Muscle layer of duodenum (tissue), 2 donors: Measurements from ENCODE around the gene CPXM2.

Experiments used
- H3K27ac ChIP-seq: one replicate; pipeline ENCODE4 v1.7.0; 2013; ENCODE audit warnings: mild to moderate bottlenecking, low read length
- H3K27me3 ChIP-seq: one replicate; pipeline ENCODE4 v1.7.0; 2013; ENCODE audit warnings: low read depth, mild to moderate bottlenecking, control low read depth, low read length
- H3K36me3 ChIP-seq, 2 donors: one replicate each; pipeline ENCODE4 v1.7.0; 2013; ENCODE audit warnings: low read length in 2 of 2, control low read depth in 1 of 2, mild to moderate bottlenecking in 1 of 2; ENCODE audit not compliant: insufficient read depth in 2 of 2, control insufficient read depth in 1 of 2
- H3K4me1 ChIP-seq, 2 donors: one replicate each; pipeline ENCODE4 v1.7.0; 2013; ENCODE audit warnings: low read length in 2 of 2, mild to moderate bottlenecking in 2 of 2, control low read depth in 1 of 2, moderate library complexity in 1 of 2; ENCODE audit not compliant: insufficient read depth in 2 of 2, control insufficient read depth in 1 of 2
- H3K4me3 ChIP-seq, 2 donors: one replicate each; pipeline ENCODE4 v1.7.0; 2013; ENCODE audit warnings: low read length in 2 of 2, low read depth in 1 of 2, mild to moderate bottlenecking in 1 of 2
- H3K9me3 ChIP-seq, 2 donors: one replicate each; pipeline ENCODE4 v1.7.0; 2013; ENCODE audit warnings: low read length in 2 of 2, control low read depth in 1 of 2, mild to moderate bottlenecking in 1 of 2; ENCODE audit not compliant: control insufficient read depth in 1 of 2
- donor health status: healthy.

CPXM2 gene

GRCh38 chr10:123726836-123727235 is 164.8 kb downstream of the CPXM2 start:
- Histone ChIP-seq H3K36me3 (no peaks in the 10 kb centered on the region), H3K27ac (no peak overlapping the region), H3K27me3 (no peaks in the 10 kb centered on the region), H3K4me3 (no peak overlapping the region), H3K4me1 (no peaks in the 10 kb centered on the region), H3K9me3 (no peaks in the 10 kb centered on the region)

DNA sequence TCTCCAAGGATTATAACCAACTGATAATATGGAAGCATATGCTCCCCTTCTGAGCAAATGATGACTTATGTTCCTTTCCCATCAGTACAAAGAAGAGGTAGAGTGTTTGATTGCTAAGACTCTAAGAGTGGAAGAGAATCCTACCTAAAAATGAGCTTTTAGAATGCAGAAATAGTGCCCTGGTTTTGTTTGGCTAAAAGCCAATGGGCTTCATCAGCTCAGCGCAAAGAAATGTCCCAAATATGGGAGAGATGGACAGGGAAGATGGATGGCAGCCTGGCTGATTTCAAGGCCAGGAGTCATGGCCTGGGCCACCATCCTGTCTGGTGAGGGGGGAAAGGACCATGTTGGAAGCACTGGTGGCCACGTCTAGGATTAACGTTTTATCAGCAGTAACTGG is 165.2 kb downstream of the CPXM2 start:
- no peaks in the 10 kb centered on the region for H3K4me1 ChIP-seq
- H3K27me3 ChIP-seq: no peaks in the 10 kb centered on the region
- H3K36me3 ChIP-seq: no peaks in the 10 kb centered on the region
- H3K4me3 ChIP-seq: no peak overlapping the region
- no peaks in the 10 kb centered on the region for H3K9me3 ChIP-seq
- H3K27ac ChIP-seq: no peak overlapping the region

DNA sequence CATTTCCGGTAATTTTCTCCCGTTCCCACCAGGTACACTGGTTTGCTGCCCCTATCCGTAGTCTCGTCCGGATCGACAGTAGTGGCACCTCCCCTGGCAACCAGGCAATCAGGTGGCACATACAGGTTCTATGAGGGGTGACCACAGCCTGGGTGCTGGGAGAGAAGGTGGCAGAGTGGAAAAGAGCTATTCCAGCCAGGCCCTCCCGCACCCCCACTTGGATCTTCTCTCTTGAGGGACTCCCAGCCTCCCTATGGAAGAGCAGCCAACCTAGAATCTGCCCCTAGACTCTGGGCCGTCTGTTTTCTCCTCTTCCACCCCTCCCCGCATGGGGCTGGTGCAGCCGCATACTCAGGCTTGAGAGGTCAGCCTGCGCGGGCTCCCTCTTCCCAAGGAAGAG is 166.9 kb downstream of the CPXM2 start:
- no peaks in the 10 kb centered on the region for H3K9me3 ChIP-seq
- H3K27me3 ChIP-seq: no peaks in the 10 kb centered on the region
- no peak overlapping the region for H3K4me3 ChIP-seq
- no peaks in the 10 kb centered on the region for H3K36me3 ChIP-seq
- no peak overlapping the region for H3K27ac ChIP-seq
- no peaks in the 10 kb centered on the region for H3K4me1 ChIP-seq

DNA sequence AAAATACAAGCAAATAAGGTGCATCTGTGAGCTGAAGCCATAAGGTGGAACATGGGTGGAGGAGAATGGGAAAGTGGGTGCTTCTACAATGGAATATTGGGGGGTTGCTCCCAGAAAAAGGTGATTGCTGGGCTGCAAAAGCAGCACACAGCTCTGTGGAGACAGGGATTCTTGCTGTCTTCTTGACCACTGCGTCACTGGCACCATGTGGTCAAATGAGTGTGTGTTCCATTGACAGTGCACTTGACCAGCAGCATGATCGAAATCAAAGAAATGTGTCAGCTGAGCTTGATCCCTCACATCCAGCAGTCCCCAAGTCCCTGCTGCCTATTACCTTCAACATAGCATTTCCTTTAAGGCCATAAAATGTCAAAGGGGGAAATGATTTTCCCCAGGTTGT is 169.3 kb downstream of the CPXM2 start:
- Histone ChIP-seq H3K4me3 (no peak overlapping the region), H3K4me1 (no peaks in the 10 kb centered on the region), H3K27ac (no peak overlapping the region), H3K9me3 (peaks cover 0 to 5% of the 10 kb centered on the region in 2 donors), H3K36me3 (peaks cover 0 to 5% of the 10 kb centered on the region in 2 donors), H3K27me3 (no peaks in the 10 kb centered on the region)

DNA sequence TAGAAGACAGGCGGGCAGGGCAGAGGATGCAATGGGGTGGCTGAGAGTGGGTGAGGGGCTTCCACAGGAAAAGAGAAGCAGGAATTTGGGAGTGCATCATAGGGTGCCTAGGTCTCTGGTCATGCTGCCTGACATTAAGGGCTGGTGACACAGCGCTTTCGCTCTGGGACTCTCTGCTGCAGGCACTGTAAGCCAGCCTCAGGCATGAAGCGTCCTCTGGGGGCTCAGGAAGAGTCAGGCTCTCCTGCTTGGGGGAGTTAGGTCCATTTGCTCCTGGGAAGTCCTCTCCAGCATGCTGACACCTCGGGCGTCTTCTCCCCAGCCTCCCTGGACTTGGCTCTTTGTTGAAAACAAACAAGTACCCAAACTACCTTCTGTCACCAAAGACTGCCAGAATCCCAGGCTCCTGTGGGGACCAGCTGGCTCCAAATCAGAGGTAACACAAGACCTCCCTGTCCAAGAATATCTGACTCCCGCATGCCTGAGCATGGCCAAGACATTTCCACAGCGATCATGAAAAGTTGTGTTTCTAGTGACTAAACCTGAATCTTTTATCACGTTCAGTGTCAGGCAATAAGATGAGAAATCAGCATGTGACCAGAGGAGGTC is 170.1 kb downstream of the CPXM2 start:
- Histone ChIP-seq H3K27me3 (no peaks in the 10 kb centered on the region), H3K27ac (no peak overlapping the region), H3K9me3 (peaks cover 0 to 5% of the 10 kb centered on the region in 2 donors), H3K4me3 (no peak overlapping the region), H3K36me3 (peaks cover 0 to 5% of the 10 kb centered on the region in 2 donors), H3K4me1 (no peaks in the 10 kb centered on the region)

GRCh38 chr10:123720536-123720935 is 171.1 kb downstream of the CPXM2 start:
- Histone ChIP-seq H3K27ac (no peak overlapping the region), H3K27me3 (no peaks in the 10 kb centered on the region), H3K4me3 (no peak overlapping the region), H3K4me1 (no peaks in the 10 kb centered on the region), H3K9me3 (peaks cover 0 to 5% of the 10 kb centered on the region in 2 donors), H3K36me3 (peaks cover 0 to 5% of the 10 kb centered on the region in 2 donors)

- Histone ChIP-seq H3K27me3 (no peaks in the 10 kb centered on the region), H3K4me1 (no peaks in the 10 kb centered on the region), H3K27ac (no peak overlapping the region), H3K4me3 (no peak overlapping the region), H3K9me3 (peaks cover 0 to 5% of the 10 kb centered on the region in 2 donors), H3K36me3 (peaks cover 0 to 5% of the 10 kb centered on the region in 2 donors)
Measured at GRCh38 chr10:123718544-123719060, 173.0 kb downstream of the CPXM2 start.

GRCh38 chr10:123717336-123717735 is 174.3 kb downstream of the CPXM2 start:
- no peak overlapping the region for H3K4me3 ChIP-seq
- H3K4me1 ChIP-seq: no peaks in the 10 kb centered on the region
- peaks cover 0 to 5% of the 10 kb centered on the region in 2 donors for H3K9me3 ChIP-seq

GRCh38 chr10:123715546-123715945 is 176.1 kb downstream of the CPXM2 start:
- peaks cover 0 to 5% of the 10 kb centered on the region in 2 donors for H3K36me3 ChIP-seq
- H3K9me3 ChIP-seq: peaks cover 0 to 5% of the 10 kb centered on the region in 2 donors
- no peak overlapping the region for H3K4me3 ChIP-seq
- H3K4me1 ChIP-seq: no peaks in the 10 kb centered on the region
- H3K27ac ChIP-seq: no peak overlapping the region
- H3K27me3 ChIP-seq: no peaks in the 10 kb centered on the region

More at GRCh38 chr10:123717336-123717735, 174.3 kb downstream of the CPXM2 start:
- Histone ChIP-seq H3K27me3 (no peaks in the 10 kb centered on the region), H3K27ac (no peak overlapping the region), H3K36me3 (peaks cover 0 to 5% of the 10 kb centered on the region in 2 donors)

DNA sequence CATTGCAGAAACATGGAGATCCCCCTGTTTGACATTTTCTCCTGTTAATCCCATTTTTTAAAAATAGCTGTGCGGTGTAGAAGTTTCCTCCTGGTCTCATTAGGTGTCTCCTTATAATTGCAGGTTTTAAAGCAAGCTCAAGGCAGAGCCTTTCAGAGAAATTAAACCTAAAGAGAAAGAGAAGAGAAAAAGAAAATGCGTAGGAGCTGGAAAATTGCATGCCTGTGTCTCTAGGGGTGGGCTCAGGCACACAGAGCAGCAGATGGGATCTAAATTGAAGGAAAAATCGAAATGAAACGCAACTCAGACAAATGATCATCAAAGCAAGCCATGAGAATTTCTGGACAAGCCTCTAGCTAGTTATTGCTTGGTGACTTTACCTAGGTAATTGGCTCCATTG is 185.4 kb downstream of the CPXM2 start:
- H3K27me3 ChIP-seq: no peaks in the 10 kb centered on the region
- no peaks in the 10 kb centered on the region for H3K36me3 ChIP-seq
- H3K27ac ChIP-seq: no peak overlapping the region
- no peaks in the 10 kb centered on the region for H3K9me3 ChIP-seq
- H3K4me1 ChIP-seq: no peaks in the 10 kb centered on the region
- H3K4me3 ChIP-seq: no peak overlapping the region

GRCh38 chr10:123704812-123705211 is 186.8 kb downstream of the CPXM2 start:
- no peaks in the 10 kb centered on the region for H3K9me3 ChIP-seq
- no peaks in the 10 kb centered on the region for H3K27me3 ChIP-seq
- no peak overlapping the region for H3K4me3 ChIP-seq
- H3K4me1 ChIP-seq: no peaks in the 10 kb centered on the region
- H3K36me3 ChIP-seq: no peaks in the 10 kb centered on the region
- no peak overlapping the region for H3K27ac ChIP-seq

GRCh38 chr10:123704076-123704475 is 187.5 kb downstream of the CPXM2 start:
- Histone ChIP-seq H3K27me3 (no peaks in the 10 kb centered on the region), H3K36me3 (no peaks in the 10 kb centered on the region), H3K27ac (no peak overlapping the region), H3K4me3 (no peak overlapping the region), H3K9me3 (no peaks in the 10 kb centered on the region), H3K4me1 (no peaks in the 10 kb centered on the region)
